Hepatocyte (in vitro differentiated cells): ENCODE results near the gene MTHFR.

Experiments
- EZH2 ChIP-seq: fragments of 200-600 bp; sonication (generic); IDR thresholded peaks from 2 replicates; pipeline ENCODE4 v1.6.1; 2016; ENCODE audit warnings: antibody characterized with exemption, mild to moderate bottlenecking, borderline replicate concordance
- TF ChIP-seq, protein P1 (sequence below): fragments of 200-600 bp; sonication (generic); IDR thresholded peaks from 2 replicates; pipeline ENCODE4 v1.5.1; 2016; ENCODE audit warnings: antibody characterized with exemption, mild to moderate bottlenecking; ENCODE audit not compliant: poor library complexity

GRCh38 chr1:11836955-11837766 is 31.4 kb upstream of the MTHFR start:
- no peak for TF ChIP-seq EZH2
- TF ChIP-seq, protein P1, sequence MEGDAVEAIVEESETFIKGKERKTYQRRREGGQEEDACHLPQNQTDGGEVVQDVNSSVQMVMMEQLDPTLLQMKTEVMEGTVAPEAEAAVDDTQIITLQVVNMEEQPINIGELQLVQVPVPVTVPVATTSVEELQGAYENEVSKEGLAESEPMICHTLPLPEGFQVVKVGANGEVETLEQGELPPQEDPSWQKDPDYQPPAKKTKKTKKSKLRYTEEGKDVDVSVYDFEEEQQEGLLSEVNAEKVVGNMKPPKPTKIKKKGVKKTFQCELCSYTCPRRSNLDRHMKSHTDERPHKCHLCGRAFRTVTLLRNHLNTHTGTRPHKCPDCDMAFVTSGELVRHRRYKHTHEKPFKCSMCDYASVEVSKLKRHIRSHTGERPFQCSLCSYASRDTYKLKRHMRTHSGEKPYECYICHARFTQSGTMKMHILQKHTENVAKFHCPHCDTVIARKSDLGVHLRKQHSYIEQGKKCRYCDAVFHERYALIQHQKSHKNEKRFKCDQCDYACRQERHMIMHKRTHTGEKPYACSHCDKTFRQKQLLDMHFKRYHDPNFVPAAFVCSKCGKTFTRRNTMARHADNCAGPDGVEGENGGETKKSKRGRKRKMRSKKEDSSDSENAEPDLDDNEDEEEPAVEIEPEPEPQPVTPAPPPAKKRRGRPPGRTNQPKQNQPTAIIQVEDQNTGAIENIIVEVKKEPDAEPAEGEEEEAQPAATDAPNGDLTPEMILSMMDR, result no peak
